Measurements from ENCODE around the gene DXO.

The DXO gene

DNA sequence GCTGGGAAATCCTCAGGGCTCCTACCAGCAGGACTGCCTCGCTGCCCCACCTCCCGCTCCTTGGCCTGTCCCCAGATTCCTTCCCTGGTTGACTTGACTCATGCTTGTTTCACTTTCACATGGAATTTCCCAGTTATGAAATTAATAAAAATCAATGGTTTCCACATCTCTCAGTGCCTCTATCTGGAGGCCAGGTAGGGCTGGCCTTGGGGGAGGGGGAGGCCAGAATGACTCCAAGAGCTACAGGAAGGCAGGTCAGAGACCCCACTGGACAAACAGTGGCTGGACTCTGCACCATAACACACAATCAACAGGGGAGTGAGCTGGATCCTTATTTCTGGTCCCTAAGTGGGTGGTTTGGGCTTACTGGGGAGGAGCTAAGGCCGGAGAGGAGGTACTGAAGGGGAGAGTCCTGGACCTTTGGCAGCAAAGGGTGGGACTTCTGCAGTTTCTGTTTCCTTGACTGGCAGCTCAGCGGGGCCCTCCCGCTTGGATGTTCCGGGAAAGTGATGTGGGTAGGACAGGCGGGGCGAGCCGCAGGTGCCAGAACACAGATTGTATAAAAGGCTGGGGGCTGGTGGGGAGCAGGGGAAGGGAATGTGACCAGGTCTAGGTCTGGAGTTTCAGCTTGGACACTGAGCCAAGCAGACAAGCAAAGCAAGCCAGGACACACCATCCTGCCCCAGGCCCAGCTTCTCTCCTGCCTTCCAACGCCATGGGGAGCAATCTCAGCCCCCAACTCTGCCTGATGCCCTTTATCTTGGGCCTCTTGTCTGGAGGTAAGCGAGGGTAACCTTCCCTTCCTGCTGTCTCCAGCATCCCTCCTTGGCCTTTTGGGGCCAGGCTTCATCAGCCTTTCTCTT, 26.2 kb downstream of the DXO start, which contains the start of gene CFB:
TSS of gene CFB (plus strand) at position 589 of the 863 bp plus-strand sequence. CDS start at position 716, 127 bp downstream.
- H3K4me3 Mint-ChIP-seq, result no peak within 1 kb of the TSS
- H3K9me3 Mint-ChIP-seq, result no peaks in the 10 kb centered on the region
- no peak for DNase-seq
- H3K27me3 Mint-ChIP-seq (ENCODE audit: low read depth, poor library complexity), result peaks cover 15% of the 10 kb centered on the region
- H3K36me3 Mint-ChIP-seq (ENCODE audit: low read depth), result peaks cover 1% of the 10 kb centered on the region
- H3K27ac Mint-ChIP-seq, result no peak within 1 kb of the TSS
- H3K4me1 Mint-ChIP-seq, result peaks cover 32% of the 10 kb centered on the region
- TF ChIP-seq, protein P1, sequence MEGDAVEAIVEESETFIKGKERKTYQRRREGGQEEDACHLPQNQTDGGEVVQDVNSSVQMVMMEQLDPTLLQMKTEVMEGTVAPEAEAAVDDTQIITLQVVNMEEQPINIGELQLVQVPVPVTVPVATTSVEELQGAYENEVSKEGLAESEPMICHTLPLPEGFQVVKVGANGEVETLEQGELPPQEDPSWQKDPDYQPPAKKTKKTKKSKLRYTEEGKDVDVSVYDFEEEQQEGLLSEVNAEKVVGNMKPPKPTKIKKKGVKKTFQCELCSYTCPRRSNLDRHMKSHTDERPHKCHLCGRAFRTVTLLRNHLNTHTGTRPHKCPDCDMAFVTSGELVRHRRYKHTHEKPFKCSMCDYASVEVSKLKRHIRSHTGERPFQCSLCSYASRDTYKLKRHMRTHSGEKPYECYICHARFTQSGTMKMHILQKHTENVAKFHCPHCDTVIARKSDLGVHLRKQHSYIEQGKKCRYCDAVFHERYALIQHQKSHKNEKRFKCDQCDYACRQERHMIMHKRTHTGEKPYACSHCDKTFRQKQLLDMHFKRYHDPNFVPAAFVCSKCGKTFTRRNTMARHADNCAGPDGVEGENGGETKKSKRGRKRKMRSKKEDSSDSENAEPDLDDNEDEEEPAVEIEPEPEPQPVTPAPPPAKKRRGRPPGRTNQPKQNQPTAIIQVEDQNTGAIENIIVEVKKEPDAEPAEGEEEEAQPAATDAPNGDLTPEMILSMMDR (IDR thresholded peaks at IDR 0.05), result no peak

DNA sequence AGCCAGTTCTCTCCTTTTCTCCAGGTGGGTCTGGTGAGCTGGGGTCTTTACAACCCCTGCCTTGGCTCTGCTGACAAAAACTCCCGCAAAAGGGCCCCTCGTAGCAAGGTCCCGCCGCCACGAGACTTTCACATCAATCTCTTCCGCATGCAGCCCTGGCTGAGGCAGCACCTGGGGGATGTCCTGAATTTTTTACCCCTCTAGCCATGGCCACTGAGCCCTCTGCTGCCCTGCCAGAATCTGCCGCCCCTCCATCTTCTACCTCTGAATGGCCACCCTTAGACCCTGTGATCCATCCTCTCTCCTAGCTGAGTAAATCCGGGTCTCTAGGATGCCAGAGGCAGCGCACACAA, 26.8 kb downstream of the DXO start:
- Mint-ChIP-seq H3K4me3 (no peak overlapping the region), H3K4me1 (peaks cover 38% of the 10 kb centered on the region), H3K27ac (no peak overlapping the region), H3K36me3 (ENCODE audit: low read depth) (no peaks in the 10 kb centered on the region), H3K9me3 (no peaks in the 10 kb centered on the region), H3K27me3 (ENCODE audit: low read depth, poor library complexity) (peaks cover 15% of the 10 kb centered on the region)
- DNase-seq, result no peak
- TF ChIP-seq, protein P1 (IDR thresholded peaks at IDR 0.05), result no peak

DNA sequence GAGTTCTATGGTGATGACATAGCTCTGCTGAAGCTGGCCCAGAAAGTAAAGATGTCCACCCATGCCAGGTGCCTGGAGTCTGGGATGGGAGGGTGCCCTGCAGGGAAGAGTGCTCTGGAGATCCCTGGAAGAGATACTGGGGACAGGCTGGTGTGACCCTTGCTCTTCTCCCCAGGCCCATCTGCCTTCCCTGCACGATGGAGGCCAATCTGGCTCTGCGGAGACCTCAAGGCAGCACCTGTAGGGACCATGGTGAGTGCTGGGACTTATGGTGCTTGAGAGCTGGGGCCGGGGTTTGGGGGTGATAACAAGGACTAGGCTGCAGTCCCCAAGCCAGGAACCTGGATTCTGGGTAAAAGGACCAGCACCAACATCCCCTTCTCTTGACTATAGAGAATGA, 28.2 kb downstream of the DXO start:
- TF ChIP-seq, protein P1 (IDR thresholded peaks at IDR 0.05), result no peak
- no peak for DNase-seq
- peaks cover 34% of the 10 kb centered on the region for H3K4me1 Mint-ChIP-seq
- H3K4me3 Mint-ChIP-seq, result no peak overlapping the region
- no peaks in the 10 kb centered on the region for H3K36me3 Mint-ChIP-seq (ENCODE audit: low read depth)
- H3K27ac Mint-ChIP-seq, result no peak overlapping the region
- H3K27me3 Mint-ChIP-seq (ENCODE audit: low read depth, poor library complexity), result peaks cover 18% of the 10 kb centered on the region
- H3K9me3 Mint-ChIP-seq, result no peaks in the 10 kb centered on the region

DNA sequence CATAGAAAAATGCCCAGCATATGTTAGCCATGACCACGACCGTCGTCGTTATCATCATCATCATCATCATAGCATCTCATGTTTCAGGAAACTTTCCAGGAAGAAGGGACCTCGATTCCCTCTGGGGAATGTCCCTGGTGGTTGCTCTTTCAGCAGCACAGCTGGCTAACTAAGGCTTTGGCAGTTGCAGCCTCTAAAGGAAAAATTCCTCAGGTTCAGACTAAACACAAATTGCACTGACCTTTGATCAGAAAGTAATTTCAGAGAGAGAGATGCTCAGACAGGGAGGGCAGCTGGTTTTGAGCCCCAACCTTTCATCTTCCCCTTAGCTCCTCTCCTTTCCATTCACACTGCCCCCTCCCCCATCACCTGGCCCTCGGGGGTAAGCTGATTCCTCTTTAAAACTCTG, 31.7 kb downstream of the DXO start:
- Mint-ChIP-seq H3K36me3 (ENCODE audit: low read depth) (no peaks in the 10 kb centered on the region), H3K27ac (no peak overlapping the region), H3K4me3 (no peak overlapping the region), H3K27me3 (ENCODE audit: low read depth, poor library complexity) (peaks cover 17% of the 10 kb centered on the region), H3K9me3 (no peaks in the 10 kb centered on the region), H3K4me1 (peaks cover 22% of the 10 kb centered on the region)
- TF ChIP-seq, protein P1 (IDR thresholded peaks at IDR 0.05), result no peak
- no peak for DNase-seq

DNA sequence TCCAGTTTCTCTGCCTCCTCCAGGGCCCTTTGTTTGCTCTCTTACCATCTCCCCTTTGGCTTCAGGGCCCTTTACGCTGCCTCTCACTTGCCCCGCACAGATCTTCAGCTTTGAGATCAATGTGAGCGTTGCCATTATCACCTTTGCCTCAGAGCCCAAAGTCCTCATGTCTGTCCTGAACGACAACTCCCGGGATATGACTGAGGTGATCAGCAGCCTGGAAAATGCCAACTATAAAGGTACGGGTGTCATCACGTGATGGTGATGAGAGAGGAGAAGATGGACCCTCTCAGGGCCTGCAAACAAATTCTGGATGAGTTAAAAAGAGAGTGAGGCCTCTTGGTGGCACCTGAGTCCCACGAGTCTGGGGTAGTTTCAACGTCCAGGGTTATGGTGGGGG, 36.1 kb downstream of the DXO start:
- TF ChIP-seq, protein P1 (IDR thresholded peaks at IDR 0.05), result no peak
- Mint-ChIP-seq H3K27me3 (ENCODE audit: low read depth, poor library complexity) (peaks cover 11% of the 10 kb centered on the region), H3K9me3 (peaks cover 12% of the 10 kb centered on the region), H3K4me1 (peaks cover 9% of the 10 kb centered on the region), H3K27ac (no peak overlapping the region), H3K36me3 (ENCODE audit: low read depth) (no peaks in the 10 kb centered on the region), H3K4me3 (no peak overlapping the region)
- no peak for DNase-seq

DNA sequence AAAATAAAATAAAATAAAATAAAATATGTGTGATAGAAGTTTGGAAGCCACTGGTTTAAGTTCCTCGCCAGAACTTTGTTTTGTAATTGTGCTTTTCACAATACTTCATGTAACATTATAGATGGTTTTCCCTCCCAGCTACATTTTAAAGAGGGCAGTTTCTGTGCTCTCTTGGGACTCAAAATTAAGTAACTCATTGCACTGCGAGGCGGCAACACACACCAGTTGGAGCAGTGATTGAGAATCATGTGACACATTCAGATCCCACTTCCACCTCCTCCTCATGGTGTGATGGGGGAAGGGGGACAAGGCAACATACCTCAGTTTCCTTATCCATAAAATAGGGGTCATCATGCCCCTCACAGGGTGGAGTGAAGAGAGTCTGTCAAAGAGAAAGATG, 36.9 kb downstream of the DXO start:
- Mint-ChIP-seq H3K4me1 (peaks cover under 1% of the 10 kb centered on the region), H3K9me3 (peaks cover 14% of the 10 kb centered on the region), H3K27me3 (ENCODE audit: low read depth, poor library complexity) (peaks cover 11% of the 10 kb centered on the region), H3K4me3 (no peak overlapping the region), H3K36me3 (ENCODE audit: low read depth) (no peaks in the 10 kb centered on the region), H3K27ac (no peak overlapping the region)
- no peak for DNase-seq
- TF ChIP-seq, protein P1 (IDR thresholded peaks at IDR 0.05), result no peak
